Neural cell (in vitro differentiated cells): ENCODE data around the gene ANKRD66. TPM values are rescaled to one million over a fixed set of nuclear protein-coding genes. Genes with fewer than 3 reads are reported as not detected.

Source experiments
- H2AFZ ChIP-seq: fragments of 200-600, 300-800 bp; sonication (generic), shearing (Covaris generic); 2 replicates; pipeline ENCODE4 v1.6.0; 2014; ENCODE audit warnings: low read depth, mild to moderate bottlenecking, antibody characterized with exemption, low read length, moderate library complexity
- H3F3A ChIP-seq: fragments of 200-600 bp; shearing (Covaris generic); 2 replicates; pipeline ENCODE4 v1.6.1; 2016; ENCODE audit warnings: mild to moderate bottlenecking, moderate library complexity, mixed read lengths, antibody characterized with exemption, low read length; ENCODE audit not compliant: insufficient read depth, poor library complexity, severe bottlenecking
- H3K27ac ChIP-seq: fragments of 200-600, 300-800 bp; sonication (generic), shearing (Covaris generic); 2 replicates; pipeline ENCODE4 v1.5.1; 2014; ENCODE audit warnings: mild to moderate bottlenecking, low read length, moderate library complexity
- H3K27me3 ChIP-seq: fragments of 300-800, 200-600 bp; sonication (generic), shearing (Covaris generic); 2 replicates; pipeline ENCODE4 v1.6.0; 2014; ENCODE audit warnings: mild to moderate bottlenecking, low read depth, low read length, moderate library complexity; ENCODE audit not compliant: insufficient read depth
- H3K36me3 ChIP-seq: fragments of 300-800, 200-600 bp; sonication (generic), shearing (Covaris generic); 2 replicates; pipeline ENCODE4 v1.5.1; 2014; ENCODE audit warnings: mild to moderate bottlenecking, antibody characterized with exemption, low read length, moderate library complexity; ENCODE audit not compliant: insufficient read depth
- H3K4me2 ChIP-seq: fragments of 300-800, 200-600 bp; sonication (generic), shearing (Covaris generic); 2 replicates; pipeline ENCODE4 v1.6.0; 2014; ENCODE audit warnings: mild to moderate bottlenecking, low read length
- H3K4me3 ChIP-seq: fragments of 300-800, 200-600 bp; sonication (generic), shearing (Covaris generic); 2 replicates; pipeline ENCODE4 v1.5.1; 2014; ENCODE audit warnings: mild to moderate bottlenecking, low read length, moderate library complexity
- H3K79me2 ChIP-seq: fragments of 200-600 bp; shearing (Covaris generic); replicated peaks from 2 replicates; pipeline ENCODE4 v1.6.0; 2014; ENCODE audit warnings: mild to moderate bottlenecking, low read length, moderate library complexity; ENCODE audit not compliant: insufficient read depth
- H3K9ac ChIP-seq: fragments of 300-800, 200-600 bp; sonication (generic), shearing (Covaris generic); 2 replicates; pipeline ENCODE4 v1.6.1; 2016; ENCODE audit warnings: mild to moderate bottlenecking, low read length, mixed read lengths
- H3K9me2 ChIP-seq: fragments of 200-600 bp; shearing (Covaris generic); 2 replicates; pipeline ENCODE4 v1.6.1; 2016; ENCODE audit warnings: mild to moderate bottlenecking, low read length, mixed read lengths; ENCODE audit not compliant: insufficient read depth
- H3K9me3 ChIP-seq: fragments of 200-600, 300-800 bp; sonication (generic), shearing (Covaris generic); 2 replicates; pipeline ENCODE4 v1.6.1; 2016; ENCODE audit warnings: mild to moderate bottlenecking, mixed run types, low read length, moderate library complexity, mixed read lengths
- H4K20me1 ChIP-seq: fragments of 200-600 bp; shearing (Covaris generic); 2 replicates; pipeline ENCODE4 v1.6.1; 2016; ENCODE audit warnings: mild to moderate bottlenecking, mixed run types; ENCODE audit not compliant: insufficient read depth
- CTCF ChIP-seq: fragments of 450-650 bp; IDR thresholded peaks from 2 replicates; pipeline ENCODE4 v1.5.1; 2014; ENCODE audit warnings: antibody characterized with exemption, mild to moderate bottlenecking, moderate library complexity; ENCODE audit not compliant: poor library complexity, severe bottlenecking
- EP300 ChIP-seq: fragments of 450-650 bp; conservative IDR thresholded peaks from 2 replicates; pipeline ENCODE4 v1.6.1; 2014; ENCODE audit warnings: antibody characterized with exemption, mild to moderate bottlenecking, moderate library complexity; ENCODE audit not compliant: poor library complexity, severe bottlenecking
- EZH2 ChIP-seq: fragments of 200-600, 300-800 bp; shearing (Covaris generic), sonication (generic); IDR thresholded peaks from 2 replicates; pipeline ENCODE4 v1.6.1; 2014; ENCODE audit warnings: antibody characterized with exemption, low read length, borderline replicate concordance, mild to moderate bottlenecking; ENCODE audit not compliant: insufficient read depth, poor library complexity, severe bottlenecking
- MXI1 ChIP-seq: fragments of 450-650 bp; conservative IDR thresholded peaks from 2 replicates; pipeline ENCODE4 v1.6.1; 2014; ENCODE audit warnings: antibody characterized with exemption, mild to moderate bottlenecking; ENCODE audit not compliant: poor library complexity, severe bottlenecking
- POLR2AphosphoS5 ChIP-seq: IDR thresholded peaks from 2 replicates; pipeline ENCODE4 v1.6.1; 2012
- RAD21 ChIP-seq: fragments of 450-650 bp; conservative IDR thresholded peaks from 2 replicates; pipeline ENCODE4 v1.6.1; 2014; ENCODE audit warnings: antibody characterized with exemption, mild to moderate bottlenecking, moderate library complexity
- REST ChIP-seq: IDR thresholded peaks from 2 replicates; pipeline ENCODE4 v1.6.1; 2012; ENCODE audit warnings: borderline replicate concordance
- SMC3 ChIP-seq: fragments of 450-650 bp; conservative IDR thresholded peaks from 2 replicates; pipeline ENCODE4 v1.6.1; 2014; ENCODE audit warnings: antibody characterized with exemption, mild to moderate bottlenecking, moderate library complexity; ENCODE audit not compliant: poor library complexity
- TAF1 ChIP-seq: IDR thresholded peaks from 2 replicates; pipeline ENCODE4 v1.6.1; 2012; ENCODE audit warnings: low read depth
- polyA plus RNA-seq: library from polyadenylated mRNA; depleted of rRNA; stranded (reverse); fragments of >200 nt; gene quantifications from 2 replicates; pipeline ENCODE4 v1.2.3, GENCODE V29; 2014

Gene ANKRD66
- polyA plus RNA-seq, 1 donor from 2014 or later, result not detected

GRCh38 chr6:46748940-46749503 lies 2.3 kb downstream of the ANKRD66 start:
- no peaks in the 10 kb centered on the region for H3K36me3 ChIP-seq
- H3K9ac ChIP-seq, result no peak overlapping the region
- no peak overlapping the region for H3K27ac ChIP-seq
- TF ChIP-seq TAF1, result no peak
- TF ChIP-seq POLR2AphosphoS5, result no peak
- H3K4me2 ChIP-seq, result no peak overlapping the region
- no peaks in the 10 kb centered on the region for H3K27me3 ChIP-seq
- H3K4me3 ChIP-seq, result no peak overlapping the region
- no peaks in the 10 kb centered on the region for H3K9me3 ChIP-seq
- H4K20me1 ChIP-seq, result no peaks in the 10 kb centered on the region
- H3K9me2 ChIP-seq, result no peaks in the 10 kb centered on the region
- no peaks in the 10 kb centered on the region for H3K79me2 ChIP-seq
- H3F3A ChIP-seq, result no peaks in the 10 kb centered on the region
- H2AFZ ChIP-seq, result no peak overlapping the region

GRCh38 chr6:46749731-46750130 lies 3.0 kb downstream of the ANKRD66 start:
- Histone ChIP-seq H3K9me2 (no peaks in the 10 kb centered on the region), H3K79me2 (no peaks in the 10 kb centered on the region), H3K27ac (no peak overlapping the region), H3K4me2 (no peak overlapping the region), H4K20me1 (no peaks in the 10 kb centered on the region), H3K27me3 (no peaks in the 10 kb centered on the region), H3K9ac (no peak overlapping the region), H2AFZ (no peak overlapping the region), H3K4me3 (no peak overlapping the region), H3F3A (no peaks in the 10 kb centered on the region), H3K9me3 (no peaks in the 10 kb centered on the region), H3K36me3 (no peaks in the 10 kb centered on the region)
- TF ChIP-seq TAF1 (no peak), CTCF (no peak), RAD21 (no peak), REST (no peak), EZH2 (no peak)

- no peak overlapping the region for H3K9ac ChIP-seq
- H3K9me3 ChIP-seq, result no peaks in the 10 kb centered on the region
- H3K4me3 ChIP-seq, result no peak overlapping the region
- H3K9me2 ChIP-seq, result no peaks in the 10 kb centered on the region
- no peaks in the 10 kb centered on the region for H3F3A ChIP-seq
- TF ChIP-seq CTCF (no peak), SMC3 (no peak), EP300 (no peak), REST (no peak), POLR2AphosphoS5 (no peak), EZH2 (no peak), MXI1 (no peak), TAF1 (no peak), RAD21 (no peak)
- no peak overlapping the region for H3K4me2 ChIP-seq
- no peaks in the 10 kb centered on the region for H3K79me2 ChIP-seq
- H3K36me3 ChIP-seq, result no peaks in the 10 kb centered on the region
- H3K27ac ChIP-seq, result no peak overlapping the region
- H3K27me3 ChIP-seq, result no peaks in the 10 kb centered on the region
- H4K20me1 ChIP-seq, result no peaks in the 10 kb centered on the region
- no peak overlapping the region for H2AFZ ChIP-seq
Measured at GRCh38 chr6:46751658-46752057, 4.9 kb downstream of the ANKRD66 start.
